ENCODE results near the gene TOE1.
"Not testable (repeated sequence)": the region's sequence is repeated elsewhere in the genome, so short reads cannot be mapped to it uniquely, and the experiment has no call there.

TOE1 gene

DNA sequence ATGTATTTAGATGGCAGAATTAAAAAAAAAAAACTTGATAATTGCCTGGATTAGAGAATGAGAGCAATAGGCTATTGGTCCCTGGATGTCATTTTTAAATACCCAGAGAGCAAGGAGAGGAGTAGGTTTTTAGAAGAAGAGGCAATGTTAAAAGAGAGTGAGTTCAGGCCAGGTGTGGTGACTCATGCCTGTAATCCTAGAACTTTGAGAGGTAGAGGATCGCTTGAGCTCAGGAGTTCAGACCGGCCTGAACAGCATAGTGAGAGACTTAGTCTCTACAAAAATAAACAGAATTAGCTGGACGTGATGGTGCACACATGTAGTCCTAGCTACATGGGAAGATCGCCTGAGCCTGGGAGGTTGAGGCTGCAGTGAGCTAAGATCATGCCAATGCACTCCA is 16.2 kb downstream of the TOE1 start:
- no peak for DNase-seq

DNA sequence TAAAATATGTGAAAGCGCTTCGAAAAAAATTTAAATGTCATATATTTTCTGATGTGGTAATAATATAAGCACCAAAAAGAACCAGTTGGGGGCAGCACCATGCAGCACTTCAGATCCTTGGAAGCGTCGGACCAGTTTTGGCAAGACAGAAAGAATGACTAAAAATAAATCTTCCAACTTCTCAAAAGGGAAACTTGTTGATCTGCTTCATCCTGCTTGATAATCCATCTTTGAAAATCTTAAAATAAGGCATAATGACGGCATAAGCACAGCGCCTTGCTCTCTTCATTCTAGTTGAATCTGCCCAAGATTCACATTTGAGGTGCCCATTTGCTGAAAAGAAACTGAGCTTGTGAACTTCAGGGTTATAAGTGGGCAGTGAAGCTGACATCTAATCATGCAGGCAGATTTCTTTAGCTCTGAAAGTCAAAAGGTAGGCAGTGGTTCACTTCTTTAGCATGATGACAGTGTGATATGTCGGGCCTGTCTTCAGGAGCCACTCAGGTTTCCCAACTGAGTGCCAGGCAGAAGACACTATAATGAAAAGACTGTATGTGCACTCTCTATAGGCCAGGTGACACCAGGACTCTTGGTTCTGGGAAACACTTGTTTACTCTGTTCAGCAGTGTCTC is 20.0 kb downstream of the TOE1 start:
- DNase-seq: peak; percentile 46

DNA sequence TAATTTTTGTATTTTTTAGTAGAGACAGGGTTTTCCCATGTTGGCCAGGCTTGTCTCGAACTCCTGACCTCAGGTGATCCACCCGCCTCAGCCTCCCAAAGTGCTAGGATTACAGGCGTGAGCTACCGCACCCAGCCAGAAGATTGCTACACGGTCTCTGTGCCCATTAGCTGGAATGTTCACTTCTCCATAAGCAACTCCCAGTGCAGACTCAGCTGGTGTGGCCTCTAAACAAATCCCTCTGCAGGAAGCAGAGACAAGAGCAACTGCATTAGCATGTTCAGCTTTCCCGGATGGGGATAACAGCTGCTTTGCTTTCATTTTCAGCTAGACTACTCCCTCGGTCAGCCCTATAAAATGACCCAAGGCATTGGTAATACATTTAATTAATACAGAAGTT is 21.0 kb downstream of the TOE1 start:
- DNase-seq: not testable (repeated sequence)

DNA sequence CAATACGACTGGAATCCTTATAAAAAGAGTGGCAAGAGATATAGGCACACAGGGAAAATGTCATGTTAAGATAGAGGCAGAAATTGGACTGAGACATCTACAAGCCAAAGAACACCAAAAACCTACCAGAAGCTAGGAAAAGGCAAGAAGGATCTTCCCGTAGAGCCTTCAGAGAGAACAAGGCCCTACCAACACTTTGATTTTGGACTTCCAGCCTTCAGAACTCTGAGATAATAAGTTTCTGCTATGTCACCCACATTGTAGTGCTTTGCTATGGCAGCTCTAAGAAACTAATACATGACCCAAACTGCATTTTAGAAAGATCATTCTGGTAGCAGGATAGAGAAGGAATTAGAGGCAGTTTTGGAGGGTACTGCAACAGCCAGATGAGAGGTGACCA is 24.3 kb downstream of the TOE1 start:
- no peak for DNase-seq

DNA sequence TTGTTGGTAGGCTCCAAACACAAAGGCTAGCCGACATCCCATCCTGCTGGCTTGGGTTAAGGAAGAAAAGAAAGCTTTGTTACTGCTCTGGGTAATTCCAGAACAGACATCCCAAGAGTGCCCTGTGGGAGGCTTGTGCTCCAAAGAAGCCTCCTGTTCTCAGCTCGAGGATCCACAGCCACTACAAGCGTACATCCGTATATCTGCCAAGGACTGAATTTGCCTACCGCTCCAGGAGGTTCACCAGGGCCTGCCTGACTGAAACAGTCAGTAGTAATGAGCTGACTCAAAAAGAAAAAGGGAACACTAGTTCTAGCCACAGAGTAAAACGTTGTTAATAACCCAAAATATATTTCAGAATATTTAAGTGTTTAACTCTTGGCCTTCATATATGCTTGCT is 25.1 kb downstream of the TOE1 start:
- DNase-seq: no peak

DNA sequence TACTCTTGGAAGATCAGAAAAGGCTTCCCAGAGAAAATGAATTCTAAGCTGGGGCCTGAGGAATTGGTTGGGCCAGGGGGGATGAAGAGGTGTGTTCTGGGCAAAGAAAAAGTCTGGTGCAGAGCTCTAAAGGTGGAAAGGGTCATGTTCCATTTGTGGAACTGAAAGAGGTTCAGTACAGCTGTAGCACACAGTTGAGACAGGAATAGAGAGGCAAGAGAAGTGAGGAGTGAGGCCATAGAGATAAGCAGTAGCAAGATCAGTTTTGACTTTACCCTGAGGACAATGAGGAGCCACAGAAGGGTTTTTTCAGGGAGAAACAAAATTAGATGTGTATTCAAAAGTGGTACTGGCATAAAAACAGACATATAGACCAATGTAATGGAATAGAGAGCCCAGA is 30.6 kb downstream of the TOE1 start:
- DNase-seq: no peak

DNA sequence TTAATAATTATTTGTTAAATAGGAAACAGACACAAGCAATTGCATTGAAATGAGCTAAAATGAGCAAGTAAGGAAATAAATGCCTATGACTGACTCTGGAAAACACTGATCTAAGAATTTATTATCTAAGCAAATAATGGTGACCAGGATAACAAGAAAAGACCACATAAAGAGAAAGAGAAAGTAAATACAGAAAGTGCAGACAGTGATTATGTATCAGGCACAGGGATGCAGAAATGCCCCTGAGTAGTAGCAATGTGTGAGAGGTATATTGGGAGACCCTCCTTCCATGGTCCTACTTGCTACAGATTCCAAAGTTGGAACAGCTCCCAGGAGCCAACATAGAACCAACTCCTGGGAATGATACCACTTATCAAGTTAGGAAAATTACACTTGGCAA is 33.6 kb downstream of the TOE1 start:
- DNase-seq: no peak

DNA sequence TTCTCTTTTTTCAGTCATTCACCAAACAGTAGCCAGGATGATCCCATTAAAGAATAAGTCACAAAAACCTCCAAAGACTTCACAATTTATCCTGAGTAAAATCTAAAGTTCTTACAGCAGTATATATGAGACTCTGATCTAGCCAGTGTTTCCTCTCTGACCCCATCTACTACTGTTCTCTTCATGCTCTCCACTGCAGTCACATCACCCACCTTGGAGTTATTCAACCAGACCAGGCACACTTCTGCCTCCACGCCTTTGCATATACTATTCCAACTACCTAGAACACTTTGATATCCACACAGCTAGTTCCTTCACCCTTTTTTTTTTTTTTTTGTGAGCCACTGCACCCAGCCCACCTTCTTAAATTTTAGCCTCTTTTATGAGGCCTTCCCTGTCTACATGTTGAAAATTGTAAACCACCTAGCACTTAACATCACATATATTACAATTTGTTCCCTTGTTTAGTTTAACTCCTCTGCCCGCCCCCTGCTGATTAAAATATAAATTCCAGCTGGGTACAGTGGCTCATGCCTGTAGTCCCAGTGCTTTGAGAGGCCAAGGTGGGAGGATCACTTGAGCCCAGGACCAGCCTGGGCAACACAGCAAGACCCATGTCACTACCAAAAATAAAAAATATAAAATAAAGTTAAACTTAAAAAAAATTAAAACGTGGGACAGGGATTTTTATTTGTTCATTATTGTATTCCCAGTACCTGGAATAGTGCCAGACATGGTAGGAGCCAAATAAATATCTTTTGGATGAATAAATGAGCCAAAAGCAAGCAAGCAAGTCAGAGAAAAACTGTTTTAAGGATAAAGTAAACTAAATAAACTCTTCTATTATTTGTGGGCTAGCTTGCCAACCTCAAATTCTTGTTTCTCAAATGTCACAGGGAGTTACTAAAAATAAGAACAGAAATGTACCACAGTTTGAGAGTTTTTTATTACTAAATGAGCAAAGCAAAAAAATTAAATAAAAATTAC is 35.4 kb downstream of the TOE1 start:
- DNase-seq: no peak

DNA sequence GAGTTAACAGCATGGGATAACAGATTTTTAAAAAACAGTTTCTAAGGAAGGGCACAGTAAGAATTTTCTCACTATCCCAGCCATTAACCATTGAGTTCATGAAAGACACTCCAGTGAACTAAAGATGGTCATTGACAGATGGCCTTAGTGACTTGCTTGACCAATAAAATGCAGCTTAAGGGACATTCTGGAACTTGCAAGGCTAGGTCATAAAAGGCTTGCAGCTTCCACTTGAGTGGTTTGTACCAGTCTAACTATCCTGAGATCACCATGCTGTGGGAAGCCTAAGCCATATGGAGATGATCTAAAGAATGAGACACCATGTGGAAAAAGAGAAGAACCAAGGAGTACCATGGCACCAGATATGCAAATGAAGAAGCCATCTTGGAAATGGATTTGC is 38.2 kb downstream of the TOE1 start:
- DNase-seq: no peak

DNA sequence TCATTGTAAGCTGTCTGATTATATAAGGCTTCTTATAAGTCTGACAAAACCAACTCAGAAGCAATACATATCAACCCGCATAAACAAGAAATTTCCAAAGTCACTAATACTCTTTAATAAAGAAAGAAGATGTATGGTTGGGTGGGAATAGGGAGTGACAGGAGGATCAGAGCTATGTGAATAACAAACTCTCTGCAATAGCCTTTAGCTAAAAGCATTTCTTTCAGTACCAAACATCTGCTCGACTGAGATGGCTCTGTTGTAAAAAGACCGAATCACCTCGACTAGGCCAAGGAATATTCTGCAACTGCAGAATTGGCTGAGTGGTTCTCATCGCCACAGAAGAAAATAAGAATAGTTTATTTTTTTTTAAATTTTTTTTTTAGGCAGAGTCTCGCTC is 39.6 kb downstream of the TOE1 start:
- DNase-seq: no peak

DNA sequence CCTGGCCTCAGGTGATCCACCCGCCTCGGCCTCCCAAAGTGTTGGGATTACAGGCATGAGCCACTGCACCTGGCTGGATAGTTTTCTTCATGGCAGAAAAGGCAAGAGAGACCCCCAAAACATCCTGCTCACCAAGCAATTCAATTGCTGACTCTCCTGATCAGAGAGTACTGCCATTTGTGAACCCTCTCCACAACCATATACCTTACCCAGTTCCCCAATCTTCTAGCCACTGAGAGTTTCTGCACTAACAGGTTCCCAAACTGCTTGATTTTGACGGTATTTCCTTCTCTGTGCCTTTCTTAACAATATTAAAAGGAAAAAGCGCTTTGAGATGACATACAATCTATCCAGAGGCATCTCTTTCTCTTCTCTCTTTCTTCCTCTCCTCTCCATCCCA is 40.2 kb downstream of the TOE1 start:
- no peak for DNase-seq

DNA sequence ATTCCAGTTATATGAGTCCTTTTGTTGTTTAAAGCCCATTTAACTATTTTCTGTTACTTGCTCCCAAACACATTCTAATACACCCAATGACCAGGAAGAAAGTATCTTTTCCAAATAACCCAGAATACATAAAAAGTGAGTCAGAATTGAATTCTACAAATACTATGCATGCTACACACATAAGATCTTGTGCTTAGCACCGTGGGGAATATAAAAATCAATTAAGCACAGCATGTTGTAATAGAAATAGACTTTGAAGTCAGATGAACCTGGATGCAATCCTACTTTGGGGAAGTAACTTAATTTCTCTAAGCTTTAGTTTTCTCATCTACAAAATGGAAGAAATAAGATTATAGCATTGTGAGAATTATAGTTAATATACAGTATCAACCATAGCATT is 40.8 kb downstream of the TOE1 start:
- no peak for DNase-seq

DNA sequence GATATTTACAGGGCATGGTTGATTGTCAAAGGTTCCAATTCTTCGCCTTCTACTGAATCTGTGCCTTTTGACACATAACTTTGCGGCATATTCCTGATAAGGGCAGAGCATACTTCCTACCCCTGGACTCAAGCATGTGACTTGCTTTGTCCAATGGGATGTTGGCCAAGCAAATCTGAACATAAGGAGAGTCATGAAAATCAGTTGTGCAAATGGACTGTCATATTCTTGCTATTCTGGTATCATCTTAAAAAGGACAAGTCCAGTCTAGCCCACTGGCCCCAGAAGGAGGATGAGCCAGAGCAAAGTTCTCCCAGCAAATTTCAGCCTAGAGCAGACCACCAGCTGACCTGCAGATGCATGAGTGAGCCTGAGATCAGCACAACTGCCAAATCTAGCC is 41.3 kb downstream of the TOE1 start:
- DNase-seq: no peak

DNA sequence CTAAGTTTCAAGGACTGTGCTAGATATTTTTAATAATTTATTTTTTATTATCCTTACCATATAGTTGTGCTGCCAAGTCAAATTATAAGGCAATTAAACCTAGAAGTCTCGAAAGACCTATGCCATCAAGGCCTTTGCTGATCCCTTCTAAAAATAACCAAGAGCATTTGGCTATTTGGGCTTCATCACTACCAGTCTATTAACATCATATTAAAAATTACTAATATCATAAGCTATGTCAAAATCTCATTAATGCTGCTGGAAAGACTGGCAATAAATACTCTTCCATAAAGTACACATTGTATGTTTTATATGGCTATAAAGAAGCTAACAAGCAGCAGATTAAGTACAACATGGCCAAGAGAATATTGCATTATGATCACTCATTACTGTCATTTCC is 43.2 kb downstream of the TOE1 start:
- no peak for DNase-seq

DNA sequence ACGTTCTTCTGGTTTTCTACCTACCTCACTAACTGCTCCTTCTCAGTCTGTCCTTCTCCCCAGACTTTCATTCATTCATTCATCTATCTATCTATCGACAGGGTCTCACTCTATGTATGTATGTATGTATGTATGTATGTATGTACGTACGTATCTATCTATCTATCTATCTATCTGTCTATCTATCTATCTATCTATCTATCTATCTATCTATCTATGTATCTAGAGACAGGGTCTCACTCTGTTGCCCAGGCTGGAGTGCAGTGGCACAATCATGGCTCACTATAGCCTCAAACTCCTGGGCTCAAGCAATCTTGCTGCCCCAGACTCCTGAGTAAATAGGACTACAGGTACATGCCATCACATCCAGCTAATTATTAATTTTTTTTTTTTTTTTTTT is 44.2 kb downstream of the TOE1 start:
- DNase-seq: not testable (repeated sequence)

DNA sequence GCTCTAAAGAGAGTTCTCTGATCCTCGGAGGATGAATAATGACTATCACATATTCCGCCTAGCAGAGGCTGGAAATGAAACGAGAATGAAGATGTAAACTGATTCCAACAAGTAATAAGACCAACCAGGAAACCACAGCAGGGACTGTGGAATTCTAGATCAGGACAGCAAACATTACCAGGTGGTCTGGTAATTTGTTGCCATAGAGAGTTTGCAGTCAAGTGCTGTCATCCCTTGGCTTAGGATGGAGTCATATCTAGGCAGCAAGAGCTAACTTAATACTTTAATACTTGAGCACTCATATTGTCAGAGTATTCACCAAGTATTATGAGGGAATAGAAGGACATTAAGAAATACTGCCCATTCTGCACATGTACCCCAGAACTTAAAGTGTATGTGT is 45.3 kb downstream of the TOE1 start:
- no peak for DNase-seq

DNA sequence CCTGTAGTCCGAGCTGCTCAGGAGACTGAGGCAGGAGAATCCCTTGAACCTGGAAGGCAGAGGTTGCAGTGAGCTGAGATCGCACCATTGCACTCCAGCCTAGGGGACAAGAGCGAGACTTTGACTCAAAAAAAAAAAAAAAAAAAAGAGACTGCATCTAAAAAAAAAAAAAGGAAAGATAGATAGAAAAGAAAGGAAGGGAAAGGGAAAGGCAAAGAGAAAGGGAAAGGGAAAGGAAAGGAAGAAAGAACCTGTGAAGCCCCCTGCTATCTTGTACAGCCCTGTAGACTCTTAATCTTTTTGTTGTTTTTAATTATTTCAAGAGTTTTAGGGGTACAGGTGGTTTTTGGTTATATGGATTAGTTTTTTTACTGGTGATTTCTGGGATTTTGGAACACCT is 46.2 kb downstream of the TOE1 start:
- no peak for DNase-seq

Data from NCI-H2081 treated with DMSO at 0.1 percent for 48 hours (cell line).